ENCODE results near the gene P2RX7. TPM values are rescaled to one million over a fixed set of nuclear protein-coding genes. Genes with fewer than 3 reads are reported as not detected.
A peak's percentile ranks its signal among the peaks of the same experiment; 100 is the strongest.

P2RX7 gene
- total and polyA plus RNA-seq, 2 donors (not counting 3 experiments of a cell fraction or from before 2014, with no cell fraction given): 1.3 to 8.1 TPM

GRCh38 chr12:121170611-121171260 is 38.1 kb downstream of the P2RX7 start:
- CTCF ChIA-PET: interaction anchor here (0.8 to 2.2 kb wide), 4 partner anchors 11 to 110 kb away, joined by 3 to 5 read pairs (median 4); no protein-coding TSS in a partner anchor
- Histone ChIP-seq H3K27me3 (ENCODE audit: control insufficient read depth in 2 of 2, insufficient read depth in 2 of 2, low read length in 2 of 2) (no peaks in the 10 kb centered on the region), H3K9ac (replicated peaks; ENCODE audit: extremely low read depth, insufficient read depth, low read length) (peak overlapping the region; percentile 27), H3K9me1 (replicated peaks; ENCODE audit: control insufficient read depth, extremely low read depth, insufficient read depth, low read length) (no peaks in the 10 kb centered on the region), H3K4me3 (replicated peaks in 1 of 3; ENCODE audit: insufficient read depth in 1 of 3, low read depth in 1 of 3, low read length in 3 of 3) (no peak overlapping the region), H3K4me1 (ENCODE audit: control insufficient read depth, extremely low read depth, insufficient read depth, low read length) (peaks cover 11% of the 10 kb centered on the region), H3K36me3 (ENCODE audit: control insufficient read depth in 2 of 2, extremely low read depth in 1 of 2, insufficient read depth in 2 of 2, low read length in 2 of 2) (no peaks in the 10 kb centered on the region), H2AFZ (ENCODE audit: low read depth, low read length) (peak overlapping the region; percentile 14), H3K79me2 (ENCODE audit: control insufficient read depth, insufficient read depth, low read length) (no peaks in the 10 kb centered on the region), H3K4me2 (ENCODE audit: insufficient read depth, low read length) (peak overlapping the region; percentile 0), H3K9me3 (replicated peaks; ENCODE audit: control insufficient read depth, insufficient read depth, low read length) (no peaks in the 10 kb centered on the region), H4K20me1 (replicated peaks; ENCODE audit: control insufficient read depth, extremely low read depth, insufficient read depth, low read length) (no peaks in the 10 kb centered on the region), H3K27ac (ENCODE audit: insufficient read depth, low read depth, low read length) (peak overlapping the region; percentile 64)
- BruUV-seq (replicated peaks): no TSS peak
- intact Hi-C loops (cut with micrococcal nuclease) (loop anchor here (1.0 to 2.0 kb wide), 5 partner anchors 20 to 75 kb away; partner anchors contain the start of genes P2RX4 and P2RX7), dilution Hi-C loops (cut with MboI; ENCODE audit: extremely low pct_ligation_motif_present, low sequenced_read_pairs) (no loop called here)
- no peak for TF ChIP-seq POLR2AphosphoS5 (IDR thresholded peaks at IDR 0.05; ENCODE audit: insufficient read depth, low read depth, low read length)
- peak; percentile 69 for TF ChIP-seq FOS (IDR thresholded peaks at IDR 0.05; ENCODE audit: borderline replicate concordance, insufficient read depth, low read length)
- peak; percentile 69 for FAIRE-seq
- POLR2A ChIA-PET: no interaction called here
- peak; percentile 28 for DNase-seq (ENCODE audit: low read depth, low spot score)

- POLR2A ChIA-PET: no interaction called here
- Histone ChIP-seq H2AFZ (ENCODE audit: low read depth, low read length) (no peak overlapping the region), H3K27me3 (ENCODE audit: control insufficient read depth in 2 of 2, insufficient read depth in 2 of 2, low read length in 2 of 2) (no peaks in the 10 kb centered on the region), H3K36me3 (ENCODE audit: control insufficient read depth in 2 of 2, extremely low read depth in 1 of 2, insufficient read depth in 2 of 2, low read length in 2 of 2) (no peaks in the 10 kb centered on the region), H4K20me1 (replicated peaks; ENCODE audit: control insufficient read depth, extremely low read depth, insufficient read depth, low read length) (no peaks in the 10 kb centered on the region), H3K4me3 (replicated peaks in 1 of 3; ENCODE audit: insufficient read depth in 1 of 3, low read depth in 1 of 3, low read length in 3 of 3) (no peak overlapping the region), H3K4me2 (ENCODE audit: insufficient read depth, low read length) (no peak overlapping the region), H3K27ac (ENCODE audit: insufficient read depth, low read depth, low read length) (no peak overlapping the region), H3K9ac (replicated peaks; ENCODE audit: extremely low read depth, insufficient read depth, low read length) (no peak overlapping the region), H3K4me1 (ENCODE audit: control insufficient read depth, extremely low read depth, insufficient read depth, low read length) (peaks cover 16% of the 10 kb centered on the region), H3K79me2 (ENCODE audit: control insufficient read depth, insufficient read depth, low read length) (no peaks in the 10 kb centered on the region), H3K9me1 (replicated peaks; ENCODE audit: control insufficient read depth, extremely low read depth, insufficient read depth, low read length) (no peaks in the 10 kb centered on the region), H3K9me3 (replicated peaks; ENCODE audit: control insufficient read depth, insufficient read depth, low read length) (no peaks in the 10 kb centered on the region)
- CTCF ChIA-PET: no interaction called here
- TF ChIP-seq POLR2AphosphoS5 (IDR thresholded peaks at IDR 0.05; ENCODE audit: insufficient read depth, low read depth, low read length) (no peak), MAX (IDR thresholded peaks at IDR 0.05; ENCODE audit: insufficient read depth, insufficient read length) (no peak), JUN (IDR thresholded peaks at IDR 0.05; ENCODE audit: borderline replicate concordance, insufficient read depth, insufficient read length, low read depth) (no peak), MYC (IDR thresholded peaks at IDR 0.05; ENCODE audit: low read depth, low read length) (no peak), FOS (IDR thresholded peaks at IDR 0.05; ENCODE audit: borderline replicate concordance, insufficient read depth, low read length) (no peak), GATA2 (IDR thresholded peaks at IDR 0.05; ENCODE audit: insufficient read depth, insufficient read length, low read depth, low read length) (no peak), EZH2 (IDR thresholded peaks at IDR 0.05; ENCODE audit: borderline replicate concordance, low read depth, low read length, severe bottlenecking) (no peak), POLR2A (IDR thresholded peaks at IDR 0.05; ENCODE audit: low read depth, low read length) (no peak), CTCF (IDR thresholded peaks at IDR 0.05; ENCODE audit: extremely low read depth in 1 of 2, insufficient read depth in 1 of 2, low read depth in 1 of 2, low read length in 2 of 2) (no peak)
- no peak for FAIRE-seq
- dilution Hi-C loops (cut with MboI; ENCODE audit: extremely low pct_ligation_motif_present, low sequenced_read_pairs) (no loop called here), intact Hi-C loops (cut with micrococcal nuclease) (no loop called here)
- DNase-seq (ENCODE audit: low read depth, low spot score): no peak
- no TSS peak for BruUV-seq (replicated peaks)
Observed at GRCh38 chr12:121172145-121172544, 39.5 kb downstream of the P2RX7 start.

All from endothelial cell of umbilical vein (primary cell).